Measurements from ENCODE around the gene IGF2R. TPM values are rescaled to one million over a fixed set of nuclear protein-coding genes. Genes with fewer than 3 reads are reported as not detected.

IGF2R gene
- total RNA-seq, 2 experiments from 2014 or later, result 19.3 to 37.6 TPM

- no peaks in the 10 kb centered on the region for H3K36me3 ChIP-seq (ENCODE audit: insufficient read depth, low read length)
- intact Hi-C loops (cut with micrococcal nuclease; ENCODE audit: unreplicated experiment), result no loop called here
- H4K20me1 ChIP-seq (ENCODE audit: insufficient read depth, low read length), result no peaks in the 10 kb centered on the region
- POLR2A ChIA-PET, result no interaction called here
- H3K4me2 ChIP-seq (ENCODE audit: low read length), result no peak overlapping the region
- no peak overlapping the region for H3K27ac ChIP-seq (ENCODE audit: low read depth, low read length, poor library complexity, severe bottlenecking)
- 0 out of 2 replicates have a peak, but pooled peaks cover 7% of the 10 kb centered on the region for H3K9me3 ChIP-seq (ENCODE audit: low read length)
- H3K4me3 ChIP-seq (ENCODE audit: low read depth, low read length, poor library complexity, severe bottlenecking), result no peak overlapping the region
- TF ChIP-seq, protein P1, sequence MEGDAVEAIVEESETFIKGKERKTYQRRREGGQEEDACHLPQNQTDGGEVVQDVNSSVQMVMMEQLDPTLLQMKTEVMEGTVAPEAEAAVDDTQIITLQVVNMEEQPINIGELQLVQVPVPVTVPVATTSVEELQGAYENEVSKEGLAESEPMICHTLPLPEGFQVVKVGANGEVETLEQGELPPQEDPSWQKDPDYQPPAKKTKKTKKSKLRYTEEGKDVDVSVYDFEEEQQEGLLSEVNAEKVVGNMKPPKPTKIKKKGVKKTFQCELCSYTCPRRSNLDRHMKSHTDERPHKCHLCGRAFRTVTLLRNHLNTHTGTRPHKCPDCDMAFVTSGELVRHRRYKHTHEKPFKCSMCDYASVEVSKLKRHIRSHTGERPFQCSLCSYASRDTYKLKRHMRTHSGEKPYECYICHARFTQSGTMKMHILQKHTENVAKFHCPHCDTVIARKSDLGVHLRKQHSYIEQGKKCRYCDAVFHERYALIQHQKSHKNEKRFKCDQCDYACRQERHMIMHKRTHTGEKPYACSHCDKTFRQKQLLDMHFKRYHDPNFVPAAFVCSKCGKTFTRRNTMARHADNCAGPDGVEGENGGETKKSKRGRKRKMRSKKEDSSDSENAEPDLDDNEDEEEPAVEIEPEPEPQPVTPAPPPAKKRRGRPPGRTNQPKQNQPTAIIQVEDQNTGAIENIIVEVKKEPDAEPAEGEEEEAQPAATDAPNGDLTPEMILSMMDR (conservative IDR thresholded peaks at IDR 0.05; ENCODE audit: low read length), result no peak
- no peaks in the 10 kb centered on the region for H3K4me1 ChIP-seq (ENCODE audit: insufficient read depth, low read length, poor library complexity, severe bottlenecking)
- H2AFZ ChIP-seq (ENCODE audit: low read length), result no peak overlapping the region
- no peaks in the 10 kb centered on the region for H3K79me2 ChIP-seq (ENCODE audit: insufficient read depth, low read depth, low read length)
- no peaks in the 10 kb centered on the region for H3K9me2 ChIP-seq (ENCODE audit: insufficient read depth, low read length)
- CTCF ChIA-PET (ENCODE audit: unreplicated experiment), result no interaction called here
- DNase-seq (ENCODE audit: low spot score), result no peak
- no TSS peak for BruUV-seq (replicated peaks)
Measured at GRCh38 chr6:160116411-160116810, 147.5 kb downstream of the IGF2R start.

DNA sequence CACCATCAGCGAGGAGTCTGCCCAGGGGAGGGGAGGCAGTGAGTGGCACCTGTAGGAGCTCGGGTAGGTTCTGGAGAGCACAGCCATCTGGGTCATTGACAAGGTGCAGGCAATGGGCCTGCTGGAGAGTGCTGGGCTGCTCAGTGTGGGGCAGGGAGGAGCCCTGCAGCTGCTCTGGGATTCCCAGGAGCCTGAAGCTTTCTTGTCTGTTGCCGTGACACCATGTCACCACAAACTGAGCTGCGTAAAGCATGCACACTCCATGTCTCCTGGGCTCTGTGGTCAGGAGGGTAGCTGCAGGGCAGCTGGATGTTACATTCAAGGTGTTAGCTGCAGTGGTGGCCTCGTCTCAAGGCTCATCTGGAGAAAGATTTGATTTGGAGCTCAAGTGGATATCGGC lies 148.3 kb downstream of the IGF2R start:
- ChIA-PET CTCF (ENCODE audit: unreplicated experiment) (no interaction called here), POLR2A (interaction anchor here (0.6 kb wide), 1 partner anchor 317 kb away, joined by 3 read pairs; no protein-coding TSS in a partner anchor)
- Histone ChIP-seq H3K9me2 (ENCODE audit: insufficient read depth, low read length) (no peaks in the 10 kb centered on the region), H3K9me3 (ENCODE audit: low read length) (0 out of 2 replicates have a peak, but pooled peaks cover 7% of the 10 kb centered on the region), H3K4me1 (ENCODE audit: insufficient read depth, low read length, poor library complexity, severe bottlenecking) (no peaks in the 10 kb centered on the region), H3K4me2 (ENCODE audit: low read length) (no peak overlapping the region), H4K20me1 (ENCODE audit: insufficient read depth, low read length) (no peaks in the 10 kb centered on the region), H3K27ac (ENCODE audit: low read depth, low read length, poor library complexity, severe bottlenecking) (no peak overlapping the region), H3K79me2 (ENCODE audit: insufficient read depth, low read depth, low read length) (no peaks in the 10 kb centered on the region), H3K4me3 (ENCODE audit: low read depth, low read length, poor library complexity, severe bottlenecking) (no peak overlapping the region), H3K36me3 (ENCODE audit: insufficient read depth, low read length) (no peaks in the 10 kb centered on the region), H2AFZ (ENCODE audit: low read length) (no peak overlapping the region)
- BruUV-seq (replicated peaks), result no TSS peak
- TF ChIP-seq EZH2phosphoT487 (IDR thresholded peaks at IDR 0.05; ENCODE audit: borderline replicate concordance, low read depth, low read length), result no peak
- TF ChIP-seq, protein P1 (conservative IDR thresholded peaks at IDR 0.05; ENCODE audit: low read length), result no peak
- intact Hi-C loops (cut with micrococcal nuclease; ENCODE audit: unreplicated experiment), result no loop called here
- no peak for DNase-seq (ENCODE audit: low spot score)

DNA sequence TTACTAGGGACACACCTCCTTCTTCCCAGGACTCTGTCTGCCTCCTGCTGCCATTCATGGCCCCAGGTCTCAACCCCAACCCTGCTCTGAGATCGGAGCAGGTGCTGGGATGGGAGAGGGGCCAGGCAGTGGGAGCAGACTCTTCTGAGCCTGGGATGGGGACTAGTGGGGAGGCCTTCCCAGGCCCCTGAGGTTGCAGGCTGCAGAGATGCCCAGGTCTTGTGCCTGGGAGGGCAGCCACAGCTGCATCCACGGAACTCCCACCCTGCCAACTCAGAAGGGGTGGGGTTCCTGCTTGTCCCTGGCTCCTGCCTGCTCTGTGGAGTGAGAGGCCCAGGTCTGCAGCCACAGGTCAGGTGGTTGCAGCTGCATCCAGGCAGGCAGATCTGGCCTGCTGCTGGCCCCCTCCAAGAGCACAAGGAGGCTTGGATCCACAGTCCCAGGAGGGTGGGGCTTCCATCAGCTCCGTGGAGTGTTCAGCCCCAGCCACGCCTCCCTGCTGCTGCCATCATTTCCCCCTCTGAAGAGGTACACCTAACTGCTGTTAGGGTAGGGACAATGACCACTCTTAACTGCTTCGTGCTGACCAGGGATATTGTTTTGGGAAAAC lies 149.8 kb downstream of the IGF2R start:
- no peaks in the 10 kb centered on the region for H3K79me2 ChIP-seq (ENCODE audit: insufficient read depth, low read depth, low read length)
- H3K4me2 ChIP-seq (ENCODE audit: low read length), result no peak overlapping the region
- CTCF ChIA-PET (ENCODE audit: unreplicated experiment), result no interaction called here
- POLR2A ChIA-PET, result no interaction called here
- H3K9me3 ChIP-seq (ENCODE audit: low read length), result 0 out of 2 replicates have a peak, but pooled peaks cover 7% of the 10 kb centered on the region
- H3K36me3 ChIP-seq (ENCODE audit: insufficient read depth, low read length), result no peaks in the 10 kb centered on the region
- H3K27ac ChIP-seq (ENCODE audit: low read depth, low read length, poor library complexity, severe bottlenecking), result no peak overlapping the region
- no TSS peak for BruUV-seq (replicated peaks)
- no peaks in the 10 kb centered on the region for H4K20me1 ChIP-seq (ENCODE audit: insufficient read depth, low read length)
- no peaks in the 10 kb centered on the region for H3K4me1 ChIP-seq (ENCODE audit: insufficient read depth, low read length, poor library complexity, severe bottlenecking)
- no peak overlapping the region for H3K4me3 ChIP-seq (ENCODE audit: low read depth, low read length, poor library complexity, severe bottlenecking)
- intact Hi-C loops (cut with micrococcal nuclease; ENCODE audit: unreplicated experiment), result no loop called here
- TF ChIP-seq, protein P1 (conservative IDR thresholded peaks at IDR 0.05; ENCODE audit: low read length), result no peak
- no peak for TF ChIP-seq EZH2phosphoT487 (IDR thresholded peaks at IDR 0.05; ENCODE audit: borderline replicate concordance, low read depth, low read length)
- DNase-seq (ENCODE audit: low spot score), result no peak
- no peak overlapping the region for H2AFZ ChIP-seq (ENCODE audit: low read length)
- H3K9me2 ChIP-seq (ENCODE audit: insufficient read depth, low read length), result no peaks in the 10 kb centered on the region
